ENCODE measurements around the gene CAPN14. TPM values are rescaled to one million over a fixed set of nuclear protein-coding genes. Genes with fewer than 3 reads are reported as not detected.

The CAPN14 gene
- total and polyA plus RNA-seq, 2 experiments from 2014 or later, result 0.06 to 0.33 TPM

DNA sequence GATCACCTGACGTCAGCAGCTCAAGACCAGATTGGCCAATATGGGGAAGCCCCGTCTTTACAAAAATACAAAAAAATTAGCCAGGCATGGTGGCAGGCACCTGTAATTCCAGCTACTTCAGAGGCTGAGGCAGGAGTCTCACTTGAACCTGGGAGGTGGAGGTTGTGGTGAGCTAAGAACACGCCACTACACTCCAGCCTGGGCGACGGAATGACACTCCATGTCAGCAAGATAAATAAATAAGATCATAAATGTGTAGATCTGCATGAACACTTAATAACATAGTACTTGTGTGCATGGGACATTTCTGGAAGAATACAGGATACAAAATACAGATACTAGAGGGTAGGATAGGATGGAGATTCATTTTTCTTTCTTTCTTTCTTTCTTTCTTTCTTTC is 25.7 kb upstream of the CAPN14 start:
- no peaks in the 10 kb centered on the region for H4K20me1 ChIP-seq (ENCODE audit: insufficient read depth, poor library complexity, severe bottlenecking)
- no peaks in the 10 kb centered on the region for H3K9me3 ChIP-seq (ENCODE audit: low read depth)
- no peak overlapping the region for H3K27ac ChIP-seq
- no peak for DNase-seq (ENCODE audit: low spot score)
- no peaks in the 10 kb centered on the region for H3K9me2 ChIP-seq (replicated peaks; ENCODE audit: insufficient read depth)
- TF ChIP-seq EZH2 (IDR thresholded peaks at IDR 0.05; ENCODE audit: borderline replicate concordance) (no peak), EZH2phosphoT487 (IDR thresholded peaks at IDR 0.05; ENCODE audit: low read depth, severe bottlenecking, unreplicated experiment) (no peak)
- WGBS (ENCODE audit: low lambda C conversion rate, missing lambda C conversion rate), result 90% methylated on average over 5 of the region's 5 CpGs
- H3K27me3 ChIP-seq, result no peaks in the 10 kb centered on the region
- H2AFZ ChIP-seq, result no peak overlapping the region
- H3K36me3 ChIP-seq (replicated peaks; ENCODE audit: insufficient read depth, low read depth), result no peaks in the 10 kb centered on the region
- H3K79me2 ChIP-seq, result peaks cover under 1% of the 10 kb centered on the region
- H3K4me1 ChIP-seq (ENCODE audit: insufficient read depth), result no peaks in the 10 kb centered on the region
- no peak overlapping the region for H3K4me3 ChIP-seq
- no peak overlapping the region for H3K4me2 ChIP-seq

DNA sequence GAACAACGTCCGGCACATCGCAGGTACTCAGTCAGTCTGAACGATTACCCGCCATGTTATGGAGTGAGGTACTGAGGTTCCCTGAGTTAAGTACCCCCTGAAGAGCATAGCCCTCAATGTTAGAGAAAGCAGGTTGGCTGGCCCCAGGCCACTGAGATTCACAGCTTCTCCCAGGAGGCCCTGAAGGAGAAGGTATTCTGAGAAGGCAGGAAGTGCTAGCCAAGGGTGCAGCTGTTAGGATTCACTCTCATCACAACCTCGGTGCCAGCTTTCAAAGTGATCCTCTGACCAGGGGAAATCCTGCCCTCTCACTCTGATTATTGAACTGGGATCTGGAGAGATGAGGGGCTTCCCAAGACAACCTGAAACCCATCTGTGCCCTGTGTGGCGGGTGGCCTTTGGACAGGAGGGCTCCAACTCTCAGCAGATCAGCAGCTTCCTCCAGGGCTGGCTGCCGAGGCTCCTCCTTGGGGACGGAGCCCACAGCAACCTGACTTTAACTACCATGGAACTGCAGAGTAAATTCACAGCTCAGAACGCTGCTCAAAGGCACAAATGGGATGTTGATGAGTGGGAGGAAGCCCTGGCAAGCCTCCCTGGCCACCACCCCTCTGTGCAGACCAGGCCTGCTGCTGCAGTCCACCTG is 24.4 kb upstream of the CAPN14 start:
- Histone ChIP-seq H3K27ac (no peak overlapping the region), H3K4me3 (no peak overlapping the region), H3K4me1 (ENCODE audit: insufficient read depth) (no peaks in the 10 kb centered on the region), H2AFZ (no peak overlapping the region), H3K9me2 (replicated peaks; ENCODE audit: insufficient read depth) (no peaks in the 10 kb centered on the region), H3K36me3 (replicated peaks; ENCODE audit: insufficient read depth, low read depth) (no peaks in the 10 kb centered on the region), H3K9me3 (ENCODE audit: low read depth) (no peaks in the 10 kb centered on the region), H4K20me1 (ENCODE audit: insufficient read depth, poor library complexity, severe bottlenecking) (no peaks in the 10 kb centered on the region), H3K4me2 (no peak overlapping the region), H3K79me2 (peaks cover 8% of the 10 kb centered on the region), H3K27me3 (no peaks in the 10 kb centered on the region)
- WGBS (ENCODE audit: low lambda C conversion rate, missing lambda C conversion rate), result 90% methylated on average over 10 of the region's 10 CpGs
- no peak for DNase-seq (ENCODE audit: low spot score)
- TF ChIP-seq EZH2phosphoT487 (IDR thresholded peaks at IDR 0.05; ENCODE audit: low read depth, severe bottlenecking, unreplicated experiment), result no peak
- TF ChIP-seq EZH2 (IDR thresholded peaks at IDR 0.05; ENCODE audit: borderline replicate concordance), result no peak
- TF ChIP-seq, protein P1, sequence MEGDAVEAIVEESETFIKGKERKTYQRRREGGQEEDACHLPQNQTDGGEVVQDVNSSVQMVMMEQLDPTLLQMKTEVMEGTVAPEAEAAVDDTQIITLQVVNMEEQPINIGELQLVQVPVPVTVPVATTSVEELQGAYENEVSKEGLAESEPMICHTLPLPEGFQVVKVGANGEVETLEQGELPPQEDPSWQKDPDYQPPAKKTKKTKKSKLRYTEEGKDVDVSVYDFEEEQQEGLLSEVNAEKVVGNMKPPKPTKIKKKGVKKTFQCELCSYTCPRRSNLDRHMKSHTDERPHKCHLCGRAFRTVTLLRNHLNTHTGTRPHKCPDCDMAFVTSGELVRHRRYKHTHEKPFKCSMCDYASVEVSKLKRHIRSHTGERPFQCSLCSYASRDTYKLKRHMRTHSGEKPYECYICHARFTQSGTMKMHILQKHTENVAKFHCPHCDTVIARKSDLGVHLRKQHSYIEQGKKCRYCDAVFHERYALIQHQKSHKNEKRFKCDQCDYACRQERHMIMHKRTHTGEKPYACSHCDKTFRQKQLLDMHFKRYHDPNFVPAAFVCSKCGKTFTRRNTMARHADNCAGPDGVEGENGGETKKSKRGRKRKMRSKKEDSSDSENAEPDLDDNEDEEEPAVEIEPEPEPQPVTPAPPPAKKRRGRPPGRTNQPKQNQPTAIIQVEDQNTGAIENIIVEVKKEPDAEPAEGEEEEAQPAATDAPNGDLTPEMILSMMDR (IDR thresholded peaks at IDR 0.05; ENCODE audit: poor library complexity), result no peak

DNA sequence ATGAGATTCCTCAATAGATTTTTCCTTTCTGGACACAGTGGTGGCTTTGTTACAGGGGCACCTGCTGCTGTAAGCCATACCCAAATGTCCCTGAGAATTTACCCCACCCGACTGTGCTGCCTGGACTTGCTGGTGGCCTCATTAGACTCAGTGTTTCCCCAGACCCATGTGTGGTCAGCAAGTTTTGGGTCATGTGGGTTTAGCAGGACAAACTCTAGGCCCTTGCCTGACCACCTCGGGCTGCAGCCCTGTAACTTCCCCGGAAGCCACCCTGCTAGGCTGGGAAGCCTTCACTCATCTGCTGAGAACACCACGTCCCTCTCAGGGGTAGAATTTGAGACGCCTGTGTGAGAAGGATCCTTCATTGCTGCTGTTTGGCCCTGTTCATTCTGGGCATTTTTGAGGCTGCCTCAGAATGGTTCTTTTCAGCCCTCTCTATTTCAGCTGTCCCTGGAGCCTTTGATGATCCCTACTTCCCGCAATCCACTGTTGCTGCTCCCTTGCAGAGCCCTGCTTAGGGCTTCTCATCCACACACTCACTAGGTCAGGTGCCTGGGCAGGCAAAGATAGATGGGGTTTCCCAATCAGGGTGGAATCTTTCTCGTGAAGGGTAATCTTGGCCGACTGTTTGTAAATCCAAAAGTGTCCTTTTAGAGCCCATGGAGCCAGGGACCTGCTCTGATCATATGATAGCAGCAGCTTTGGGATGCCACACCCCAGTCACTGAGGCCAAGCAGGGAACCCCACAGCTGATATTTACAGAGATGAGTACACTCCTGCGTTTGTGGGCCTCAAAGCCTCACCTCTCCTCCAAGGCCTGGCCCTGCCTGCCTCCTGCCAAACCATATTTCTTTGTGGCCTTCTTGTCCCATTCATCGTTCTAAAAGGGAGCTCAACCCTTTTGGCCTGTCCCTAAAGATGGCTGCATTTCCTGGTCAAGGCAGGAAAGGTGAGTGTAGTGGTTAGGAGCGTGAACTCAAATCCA is 23.4 kb upstream of the CAPN14 start:
- Histone ChIP-seq H2AFZ (no peak overlapping the region), H3K4me1 (ENCODE audit: insufficient read depth) (no peaks in the 10 kb centered on the region)

More for the DNA sequence above, 23.4 kb upstream of the CAPN14 start:
- Histone ChIP-seq H3K36me3 (replicated peaks; ENCODE audit: insufficient read depth, low read depth) (no peaks in the 10 kb centered on the region), H3K27ac (no peak overlapping the region), H3K4me3 (no peak overlapping the region), H3K4me2 (no peak overlapping the region), H3K9me2 (replicated peaks; ENCODE audit: insufficient read depth) (no peaks in the 10 kb centered on the region), H3K27me3 (no peaks in the 10 kb centered on the region), H3K9me3 (ENCODE audit: low read depth) (no peaks in the 10 kb centered on the region), H3K79me2 (peaks cover 8% of the 10 kb centered on the region), H4K20me1 (ENCODE audit: insufficient read depth, poor library complexity, severe bottlenecking) (no peaks in the 10 kb centered on the region)
- TF ChIP-seq EZH2phosphoT487 (IDR thresholded peaks at IDR 0.05; ENCODE audit: low read depth, severe bottlenecking, unreplicated experiment), result no peak
- TF ChIP-seq, protein P1 (IDR thresholded peaks at IDR 0.05; ENCODE audit: poor library complexity), result no peak
- no peak for TF ChIP-seq EZH2 (IDR thresholded peaks at IDR 0.05; ENCODE audit: borderline replicate concordance)
- 77% methylated on average over 11 of the region's 11 CpGs for WGBS (ENCODE audit: low lambda C conversion rate, missing lambda C conversion rate)
- no peak for DNase-seq (ENCODE audit: low spot score)
